Measurements from ENCODE around the gene PIK3R1. TPM values are rescaled to one million over a fixed set of nuclear protein-coding genes. Genes with fewer than 3 reads are reported as not detected.
"Not testable (repeated sequence)": the region's sequence is repeated elsewhere in the genome, so short reads cannot be mapped to it uniquely, and the experiment has no call there.

The PIK3R1 gene
- total and polyA plus RNA-seq, 4 donors = 73.3 to 123 (median 88.3) TPM

GRCh38 chr5:68191083-68191791, 24.3 kb upstream of the PIK3R1 start:
- no peak overlapping the region for H3K4me3 ChIP-seq (ENCODE audit: low read depth, low read length)
- H3K4me1 ChIP-seq (ENCODE audit: control insufficient read depth, insufficient read depth, low read length) = peaks cover 18% of the 10 kb centered on the region
- H3K27me3 ChIP-seq (ENCODE audit: control insufficient read depth, insufficient read depth, low read length) = no peaks in the 10 kb centered on the region
- no peak for DNase-seq (ENCODE audit: low read depth in 4 of 6, low spot score in 6 of 6)
- no peaks in the 10 kb centered on the region for H3K9me3 ChIP-seq (ENCODE audit: control insufficient read depth, insufficient read depth, low read length)
- no peak overlapping the region for H3K27ac ChIP-seq (ENCODE audit: low read depth, low read length)
- no CpG with 5 or more reads among the region's 1 CpG for WGBS (ENCODE audit: insufficient coverage)
- no peaks in the 10 kb centered on the region for H3K36me3 ChIP-seq (ENCODE audit: control insufficient read depth, insufficient read depth, low read length)

GRCh38 chr5:68192679-68193060, 22.9 kb upstream of the PIK3R1 start:
- H3K4me1 ChIP-seq (ENCODE audit: control insufficient read depth, insufficient read depth, low read length) = peaks cover 7% of the 10 kb centered on the region
- WGBS (ENCODE audit: insufficient coverage) = 100% methylated on average over 2 of the region's 3 CpGs
- no peak overlapping the region for H3K27ac ChIP-seq (ENCODE audit: low read depth, low read length)
- H3K27me3 ChIP-seq (ENCODE audit: control insufficient read depth, insufficient read depth, low read length) = no peaks in the 10 kb centered on the region
- H3K9me3 ChIP-seq (ENCODE audit: control insufficient read depth, insufficient read depth, low read length) = no peaks in the 10 kb centered on the region
- no peaks in the 10 kb centered on the region for H3K36me3 ChIP-seq (ENCODE audit: control insufficient read depth, insufficient read depth, low read length)
- H3K4me3 ChIP-seq (ENCODE audit: low read depth, low read length) = no peak overlapping the region
- no peak for DNase-seq (ENCODE audit: low read depth in 4 of 6, low spot score in 6 of 6)

GRCh38 chr5:68193481-68194036, 22.0 kb upstream of the PIK3R1 start:
- Histone ChIP-seq H3K27ac (ENCODE audit: low read depth, low read length) (no peak overlapping the region), H3K9me3 (ENCODE audit: control insufficient read depth, insufficient read depth, low read length) (no peaks in the 10 kb centered on the region), H3K36me3 (ENCODE audit: control insufficient read depth, insufficient read depth, low read length) (no peaks in the 10 kb centered on the region), H3K27me3 (ENCODE audit: control insufficient read depth, insufficient read depth, low read length) (no peaks in the 10 kb centered on the region), H3K4me1 (ENCODE audit: control insufficient read depth, insufficient read depth, low read length) (peaks cover 4% of the 10 kb centered on the region), H3K4me3 (ENCODE audit: low read depth, low read length) (no peak overlapping the region)
- no CpG with 5 or more reads among the region's 3 CpGs for WGBS (ENCODE audit: insufficient coverage)
- peak in 1 of 6 donors; percentile 38 for DNase-seq (ENCODE audit: low read depth in 4 of 6, low spot score in 6 of 6)

- Histone ChIP-seq H3K4me3 (ENCODE audit: low read depth, low read length) (no peak overlapping the region), H3K36me3 (ENCODE audit: control insufficient read depth, insufficient read depth, low read length) (no peaks in the 10 kb centered on the region), H3K9me3 (ENCODE audit: control insufficient read depth, insufficient read depth, low read length) (no peaks in the 10 kb centered on the region), H3K4me1 (ENCODE audit: control insufficient read depth, insufficient read depth, low read length) (peaks cover 2% of the 10 kb centered on the region), H3K27ac (ENCODE audit: low read depth, low read length) (no peak overlapping the region), H3K27me3 (ENCODE audit: control insufficient read depth, insufficient read depth, low read length) (no peaks in the 10 kb centered on the region)
- WGBS (ENCODE audit: insufficient coverage) = 75% methylated on average over 1 of the region's 2 CpGs
- no peak for DNase-seq (ENCODE audit: low read depth in 4 of 6, low spot score in 6 of 6)
Observed at GRCh38 chr5:68194386-68194785, 21.2 kb upstream of the PIK3R1 start.

GRCh38 chr5:68195137-68195536, 20.4 kb upstream of the PIK3R1 start:
- Histone ChIP-seq H3K4me1 (ENCODE audit: control insufficient read depth, insufficient read depth, low read length) (no peaks in the 10 kb centered on the region), H3K27me3 (ENCODE audit: control insufficient read depth, insufficient read depth, low read length) (no peaks in the 10 kb centered on the region), H3K36me3 (ENCODE audit: control insufficient read depth, insufficient read depth, low read length) (no peaks in the 10 kb centered on the region), H3K4me3 (ENCODE audit: low read depth, low read length) (no peak overlapping the region), H3K27ac (ENCODE audit: low read depth, low read length) (no peak overlapping the region), H3K9me3 (ENCODE audit: control insufficient read depth, insufficient read depth, low read length) (no peaks in the 10 kb centered on the region)
- no CpG with 5 or more reads among the region's 3 CpGs for WGBS (ENCODE audit: insufficient coverage)
- DNase-seq (ENCODE audit: low read depth in 4 of 6, low spot score in 6 of 6) = no peak

- H3K36me3 ChIP-seq (ENCODE audit: control insufficient read depth, insufficient read depth, low read length) = no peaks in the 10 kb centered on the region
- no peaks in the 10 kb centered on the region for H3K9me3 ChIP-seq (ENCODE audit: control insufficient read depth, insufficient read depth, low read length)
- no peaks in the 10 kb centered on the region for H3K27me3 ChIP-seq (ENCODE audit: control insufficient read depth, insufficient read depth, low read length)
- WGBS (ENCODE audit: insufficient coverage) = 100% methylated on average over 2 of the region's 6 CpGs
- H3K4me3 ChIP-seq (ENCODE audit: low read depth, low read length) = no peak overlapping the region
- no peaks in the 10 kb centered on the region for H3K4me1 ChIP-seq (ENCODE audit: control insufficient read depth, insufficient read depth, low read length)
- DNase-seq (ENCODE audit: low read depth in 4 of 6, low spot score in 6 of 6) = no peak
- no peak overlapping the region for H3K27ac ChIP-seq (ENCODE audit: low read depth, low read length)
Observed at GRCh38 chr5:68196876-68197275, 18.7 kb upstream of the PIK3R1 start.

GRCh38 chr5:68200288-68200687, 15.3 kb upstream of the PIK3R1 start:
- H3K9me3 ChIP-seq (ENCODE audit: control insufficient read depth, insufficient read depth, low read length) = no peaks in the 10 kb centered on the region
- 94% methylated on average over 3 of the region's 4 CpGs for whole genome bisulfite sequencing (ENCODE audit: insufficient coverage)
- H3K36me3 ChIP-seq (ENCODE audit: control insufficient read depth, insufficient read depth, low read length) = no peaks in the 10 kb centered on the region
- no peaks in the 10 kb centered on the region for H3K4me1 ChIP-seq (ENCODE audit: control insufficient read depth, insufficient read depth, low read length)
- DNase-seq (ENCODE audit: low read depth in 4 of 6, low spot score in 6 of 6) = no peak
- no peaks in the 10 kb centered on the region for H3K27me3 ChIP-seq (ENCODE audit: control insufficient read depth, insufficient read depth, low read length)
- no peak overlapping the region for H3K27ac ChIP-seq (ENCODE audit: low read depth, low read length)
- no peak overlapping the region for H3K4me3 ChIP-seq (ENCODE audit: low read depth, low read length)

GRCh38 chr5:68210654-68211053, 4.9 kb upstream of the PIK3R1 start:
- H3K27me3 ChIP-seq (ENCODE audit: control insufficient read depth, insufficient read depth, low read length); H3K4me3 ChIP-seq (ENCODE audit: low read depth, low read length); H3K4me1 ChIP-seq (ENCODE audit: control insufficient read depth, insufficient read depth, low read length); H3K36me3 ChIP-seq (ENCODE audit: control insufficient read depth, insufficient read depth, low read length); H3K27ac ChIP-seq (ENCODE audit: low read depth, low read length); DNase-seq (ENCODE audit: low read depth in 4 of 6, low spot score in 6 of 6); H3K9me3 ChIP-seq (ENCODE audit: control insufficient read depth, insufficient read depth, low read length): not testable (repeated sequence)
- WGBS (ENCODE audit: insufficient coverage) = 96% methylated on average over 4 of the region's 4 CpGs

- peak in 2 of 6 donors; percentile 41 to 65 for DNase-seq (ENCODE audit: low read depth in 4 of 6, low spot score in 6 of 6)
- Histone ChIP-seq H3K9me3 (ENCODE audit: control insufficient read depth, insufficient read depth, low read length) (no peaks in the 10 kb centered on the region), H3K27ac (ENCODE audit: low read depth, low read length) (peak overlapping the region; percentile 97), H3K4me1 (ENCODE audit: control insufficient read depth, insufficient read depth, low read length) (peaks cover 6% of the 10 kb centered on the region), H3K27me3 (ENCODE audit: control insufficient read depth, insufficient read depth, low read length) (no peaks in the 10 kb centered on the region), H3K4me3 (ENCODE audit: low read depth, low read length) (peak overlapping the region; percentile 91), H3K36me3 (ENCODE audit: control insufficient read depth, insufficient read depth, low read length) (no peaks in the 10 kb centered on the region)
- under 1% methylated on average over 23 of the region's 37 CpGs for WGBS (ENCODE audit: insufficient coverage)
Observed at GRCh38 chr5:68214482-68215207, 911 bp upstream of the PIK3R1 start.

GRCh38 chr5:68215898-68216244, 315 bp downstream of the PIK3R1 start:
- peak overlapping the region; percentile 95 for H3K27ac ChIP-seq (ENCODE audit: low read depth, low read length)
- peak in 2 of 6 donors; percentile 35 to 47 for DNase-seq (ENCODE audit: low read depth in 4 of 6, low spot score in 6 of 6)
- under 1% methylated on average over 38 of the region's 38 CpGs for WGBS (ENCODE audit: insufficient coverage)
- H3K4me1 ChIP-seq (ENCODE audit: control insufficient read depth, insufficient read depth, low read length) = peaks cover 6% of the 10 kb centered on the region
- H3K27me3 ChIP-seq (ENCODE audit: control insufficient read depth, insufficient read depth, low read length) = no peaks in the 10 kb centered on the region
- H3K4me3 ChIP-seq (ENCODE audit: low read depth, low read length) = peak overlapping the region; percentile 91
- no peaks in the 10 kb centered on the region for H3K9me3 ChIP-seq (ENCODE audit: control insufficient read depth, insufficient read depth, low read length)
- H3K36me3 ChIP-seq (ENCODE audit: control insufficient read depth, insufficient read depth, low read length) = no peaks in the 10 kb centered on the region

Measured in spinal cord (tissue), 10 donors.